ENCODE data around the gene TTLL5. TPM values are rescaled to one million over a fixed set of nuclear protein-coding genes. Genes with fewer than 3 reads are reported as not detected.

The TTLL5 gene
- total and polyA plus RNA-seq, 9 of the 15 experiments (the other 6 are each of a cell fraction or from before 2014, with no cell fraction given), result 4.1 to 18.9 (median 12.6) TPM

DNA sequence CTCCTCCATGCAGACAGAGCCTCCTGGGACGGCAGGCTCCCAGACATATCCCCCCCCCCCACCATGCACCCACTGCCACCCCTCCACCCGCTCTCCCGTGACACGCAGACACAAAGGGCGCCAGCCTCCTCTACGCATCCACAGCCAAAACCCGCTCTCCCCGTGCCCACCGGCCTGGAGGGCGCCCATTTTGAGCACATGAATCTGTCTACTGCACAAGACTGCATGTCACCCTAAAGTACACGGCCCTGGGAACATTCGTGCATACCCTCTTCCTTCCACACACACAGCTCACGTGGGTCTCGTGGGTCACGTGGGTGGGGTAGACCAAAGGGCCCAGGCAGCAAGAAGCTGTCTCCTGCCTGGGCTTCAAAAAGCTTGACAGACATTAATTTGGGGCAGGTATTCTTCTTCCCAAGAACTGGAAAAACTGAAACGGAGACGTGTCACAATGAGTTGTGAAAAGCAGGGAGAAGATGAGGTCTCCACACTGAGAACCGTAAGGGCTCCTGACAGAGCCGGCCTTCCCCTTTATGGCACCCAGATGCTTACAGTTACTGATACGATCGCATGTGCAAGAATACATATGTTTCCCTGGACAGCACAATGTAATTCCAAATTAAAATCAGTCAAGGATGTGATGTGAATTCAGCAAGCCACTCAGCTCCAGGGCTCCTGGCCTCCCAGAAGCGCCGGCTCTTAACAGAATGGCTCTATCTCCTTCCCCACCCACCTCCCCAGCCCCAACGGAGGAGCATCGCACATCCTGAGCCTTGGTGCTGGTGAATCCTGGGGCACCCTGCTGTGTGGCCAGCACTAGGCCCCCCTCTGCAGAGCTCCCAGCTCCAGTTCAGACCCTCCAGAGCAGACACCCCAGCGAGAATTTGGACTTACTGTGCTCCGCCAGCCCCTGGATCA lies 318.9 kb downstream of the TTLL5 start:
- H3K27ac ChIP-seq (ENCODE audit: extremely low read depth, low read depth, low read length), result no peak overlapping the region
- H3K9me3 ChIP-seq (replicated peaks; ENCODE audit: control insufficient read depth, insufficient read depth, low read depth, low read length), result no peaks in the 10 kb centered on the region
- TF ChIP-seq MEIS2 (IDR thresholded peaks at IDR 0.05; ENCODE audit: partially characterized antibody) (no peak), BRF1 (IDR thresholded peaks at IDR 0.05; ENCODE audit: borderline replicate concordance, extremely low read depth, insufficient read length) (no peak), RAD51 (IDR thresholded peaks at IDR 0.05; ENCODE audit: borderline replicate concordance, low read depth) (peak; percentile 30; the same call in 1 of the 2 replicates)
- TF ChIP-seq, protein P1, sequence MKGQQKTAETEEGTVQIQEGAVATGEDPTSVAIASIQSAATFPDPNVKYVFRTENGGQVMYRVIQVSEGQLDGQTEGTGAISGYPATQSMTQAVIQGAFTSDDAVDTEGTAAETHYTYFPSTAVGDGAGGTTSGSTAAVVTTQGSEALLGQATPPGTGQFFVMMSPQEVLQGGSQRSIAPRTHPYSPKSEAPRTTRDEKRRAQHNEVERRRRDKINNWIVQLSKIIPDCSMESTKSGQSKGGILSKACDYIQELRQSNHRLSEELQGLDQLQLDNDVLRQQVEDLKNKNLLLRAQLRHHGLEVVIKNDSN (CRISPR knock-in tag; IDR thresholded peaks at IDR 0.05), result peak; percentile 27; the same call in 1 of the 2 replicates
- TF ChIP-seq, protein P2, sequence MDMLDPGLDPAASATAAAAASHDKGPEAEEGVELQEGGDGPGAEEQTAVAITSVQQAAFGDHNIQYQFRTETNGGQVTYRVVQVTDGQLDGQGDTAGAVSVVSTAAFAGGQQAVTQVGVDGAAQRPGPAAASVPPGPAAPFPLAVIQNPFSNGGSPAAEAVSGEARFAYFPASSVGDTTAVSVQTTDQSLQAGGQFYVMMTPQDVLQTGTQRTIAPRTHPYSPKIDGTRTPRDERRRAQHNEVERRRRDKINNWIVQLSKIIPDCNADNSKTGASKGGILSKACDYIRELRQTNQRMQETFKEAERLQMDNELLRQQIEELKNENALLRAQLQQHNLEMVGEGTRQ (CRISPR knock-in tag; IDR thresholded peaks at IDR 0.05), result peak; percentile 45
- H3K27me3 ChIP-seq (ENCODE audit: control insufficient read depth in 2 of 2, insufficient read depth in 2 of 2, low read length in 2 of 2), result no peaks in the 10 kb centered on the region
- H3K9me1 ChIP-seq (ENCODE audit: control insufficient read depth, insufficient read depth, low read length), result no peaks in the 10 kb centered on the region
- no peaks in the 10 kb centered on the region for H4K20me1 ChIP-seq (replicated peaks; ENCODE audit: control insufficient read depth, insufficient read depth, low read length)
- intact Hi-C loops (cut with micrococcal nuclease) (loop anchor here (5.0 kb wide), 1 partner anchor 403 kb away; the partner anchor contains the start of gene FLVCR2), in situ Hi-C loops (cut with MboI) (loop anchor here (5.0 to 10.0 kb wide), 4 partner anchors 73 to 405 kb away; partner anchors contain the start of gene FLVCR2)
- no TSS peak for BruUV-seq (replicated peaks)
- POLR2A ChIA-PET, result interaction anchor here (0.6 to 1.9 kb wide), 4 partner anchors 12 to 272 kb away, joined by 3 to 7 read pairs (median 4); no protein-coding TSS in a partner anchor
- FAIRE-seq, result no peak
- H3K4me3 ChIP-seq, result no peak overlapping the region
- WGBS (ENCODE audit: insufficient coverage, low coverage, missing lambda C conversion rate), result 58% methylated on average over 18 of the region's 27 CpGs
- no peaks in the 10 kb centered on the region for H3K36me3 ChIP-seq (ENCODE audit: control insufficient read depth, insufficient read depth, low read length)
- H2AFZ ChIP-seq (ENCODE audit: low read depth, low read length), result no peak overlapping the region
- no peak overlapping the region for H3K9ac ChIP-seq (ENCODE audit: insufficient read depth in 1 of 2, low read depth in 2 of 2, low read length in 2 of 2)
- no peak for ATAC-seq
- DNase-seq (ENCODE audit: extremely low read depth in 1 of 4, low spot score in 3 of 4), result no peak
- CTCF ChIA-PET (ENCODE audit: low intra/inter-chr PET ratio), result interaction anchor here (4.5 kb wide), 1 partner anchor 270 kb away, joined by 45 read pairs; no protein-coding TSS in a partner anchor
- H3K4me2 ChIP-seq (ENCODE audit: insufficient read depth, low read length), result no peak overlapping the region
- peaks cover 0 to 22% of the 10 kb centered on the region in 2 experiments; a peak in 3 of 5 replicates for H3K4me1 ChIP-seq (replicated peaks in 1 of 2; ENCODE audit: control insufficient read depth in 2 of 2, insufficient read depth in 2 of 2, low read length in 2 of 2)
- H3K79me2 ChIP-seq (ENCODE audit: control insufficient read depth, insufficient read depth, low read length), result no peaks in the 10 kb centered on the region
